Activated CD4-positive, alpha-beta memory T cell treated with anti-CD3 and anti-CD28 coated beads for 36 hours (primary cell): ENCODE measurements around the gene LSP1. TPM values are rescaled to one million over a fixed set of nuclear protein-coding genes. Genes with fewer than 3 reads are reported as not detected.
"Not testable (repeated sequence)": the region's sequence is repeated elsewhere in the genome, so short reads cannot be mapped to it uniquely, and the experiment has no call there.

ENCODE experiments used
- CTCF ChIA-PET: fragments of 350-600 bp; sonication (Branson Sonifier 250); formaldehyde crosslinking; loops from one replicate; lab custom pipeline; 2021; ENCODE audit warnings: antibody characterized with exemption, inconsistent platforms; lab: Charles Lee
- POLR2A ChIA-PET: fragments of 350-600 bp; sonication (Branson Sonifier 250); formaldehyde crosslinking; loops from one replicate; lab custom pipeline; 2021; ENCODE audit warnings: antibody characterized with exemption; lab: Charles Lee
- DNase-seq: peaks from one replicate; pipeline ENCODE4 v3.0.0-alpha.2; 2020
- H3K27ac Mint-ChIP-seq: one replicate; pipeline ENCODE4 v1.8.0; 2021; ENCODE audit warnings: mixed read lengths
- H3K27me3 Mint-ChIP-seq: one replicate; pipeline ENCODE4 v1.8.0; 2021; ENCODE audit warnings: mixed read lengths
- H3K36me3 Mint-ChIP-seq: one replicate; pipeline ENCODE4 v1.8.0; 2021; ENCODE audit warnings: mixed read lengths
- H3K4me1 Mint-ChIP-seq: one replicate; pipeline ENCODE4 v1.8.0; 2021; ENCODE audit warnings: low read depth, mixed read lengths
- H3K4me3 Mint-ChIP-seq: one replicate; pipeline ENCODE4 v1.8.0; 2021; ENCODE audit warnings: mild to moderate bottlenecking, mixed read lengths
- H3K9me3 Mint-ChIP-seq: one replicate; pipeline ENCODE4 v1.8.0; 2021; ENCODE audit warnings: mixed read lengths
- intact Hi-C: fragments of 100-400 bp; cut with micrococcal nuclease; formaldehyde crosslinking; loops from one replicate; pipeline ENCODE4 v1.15.1; 2023
- total RNA-seq, 2 experiments: library from RNA; stranded (reverse); gene quantifications; one replicate each; pipeline ENCODE4 v1.2.3, GENCODE V29; 2021

Gene LSP1
- total RNA-seq, 2 experiments from 2014 or later: 179 to 181 TPM

DNA sequence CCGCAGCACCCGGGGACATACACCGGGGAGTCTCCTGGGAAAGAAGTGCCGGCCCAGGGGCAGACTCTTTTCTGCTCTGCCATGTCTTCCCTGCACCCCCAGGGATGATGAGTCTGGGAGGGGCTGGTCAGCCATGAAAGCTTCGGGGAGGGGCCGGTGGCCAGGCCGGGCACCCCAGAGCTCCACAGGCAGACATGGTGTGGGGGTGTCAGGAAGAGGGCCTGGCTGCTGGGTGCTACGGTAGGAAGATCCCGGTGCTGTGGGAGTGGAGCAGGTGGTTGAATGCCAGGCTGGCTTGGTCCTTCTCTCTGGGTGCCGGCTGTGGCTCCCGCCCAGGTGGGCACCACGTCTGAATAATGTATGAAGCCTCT, 17.4 kb downstream of the LSP1 start:
- ChIA-PET CTCF (interaction anchor here (1.4 to 3.1 kb wide), 3 partner anchors 12 to 176 kb away, joined by 3 to 18 read pairs (median 7); no protein-coding TSS in a partner anchor), POLR2A (interaction anchor here (2.8 kb wide), 1 partner anchor 16 kb away, joined by 13 read pairs; no protein-coding TSS in a partner anchor)
- intact Hi-C loops: no loop called here
- no peak for DNase-seq
- Mint-ChIP-seq H3K27ac (no peak overlapping the region), H3K27me3 (no peaks in the 10 kb centered on the region), H3K36me3 (peaks cover 2% of the 10 kb centered on the region), H3K4me3 (no peak overlapping the region), H3K9me3 (no peaks in the 10 kb centered on the region), H3K4me1 (peaks cover 53% of the 10 kb centered on the region)

DNA sequence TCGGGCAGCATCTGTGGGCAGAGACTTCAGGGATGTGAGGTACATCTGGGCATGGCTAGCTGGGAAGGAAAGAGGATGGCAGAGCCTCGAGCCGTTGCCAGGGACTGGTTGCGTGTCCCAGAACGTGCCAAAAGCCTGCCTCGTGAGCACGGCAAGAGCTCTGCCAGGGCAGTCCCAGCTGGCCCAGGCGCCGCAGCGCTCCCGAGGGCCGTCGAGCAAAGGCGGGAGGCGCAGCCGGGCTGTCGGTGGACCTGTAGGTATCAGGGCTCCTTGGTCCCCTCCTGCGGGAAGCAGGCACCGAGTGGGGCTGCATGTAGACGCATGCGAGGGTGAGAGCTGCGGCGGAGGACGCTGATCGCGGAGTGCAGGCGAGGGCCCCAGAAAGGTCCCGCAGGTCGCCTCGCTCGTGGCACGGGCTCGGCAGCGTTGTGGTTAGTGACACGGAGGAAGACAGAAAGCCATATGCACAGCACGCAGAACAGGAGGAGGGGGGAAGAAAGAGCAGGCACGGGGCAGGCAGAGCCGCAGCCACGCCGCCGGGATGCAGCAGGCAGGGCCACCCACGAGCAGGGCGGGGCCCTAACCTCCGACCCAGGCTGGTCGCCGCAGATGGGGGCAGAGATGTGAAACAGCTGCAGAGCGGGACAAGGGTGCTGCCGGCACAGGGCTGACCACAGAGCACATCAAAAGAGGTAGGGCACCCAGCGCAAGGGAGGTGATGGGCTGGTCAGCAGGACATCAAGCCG, 18.0 kb downstream of the LSP1 start:
- ChIA-PET POLR2A (interaction anchor here (2.8 kb wide), 1 partner anchor 16 kb away, joined by 13 read pairs; no protein-coding TSS in a partner anchor), CTCF (interaction anchor here (0.8 to 3.1 kb wide), 3 partner anchors 12 to 218 kb away, joined by 4 to 18 read pairs (median 7); no protein-coding TSS in a partner anchor)
- Mint-ChIP-seq H3K4me1 (peaks cover 50% of the 10 kb centered on the region), H3K36me3 (no peaks in the 10 kb centered on the region), H3K27me3 (no peaks in the 10 kb centered on the region), H3K9me3 (no peaks in the 10 kb centered on the region), H3K27ac (no peak overlapping the region), H3K4me3 (peak overlapping the region; percentile 13)
- DNase-seq: peak; percentile 51
- intact Hi-C loops: loop anchor here (1.0 kb wide), 1 partner anchor 17 kb away; no protein-coding TSS in a partner anchor

DNA sequence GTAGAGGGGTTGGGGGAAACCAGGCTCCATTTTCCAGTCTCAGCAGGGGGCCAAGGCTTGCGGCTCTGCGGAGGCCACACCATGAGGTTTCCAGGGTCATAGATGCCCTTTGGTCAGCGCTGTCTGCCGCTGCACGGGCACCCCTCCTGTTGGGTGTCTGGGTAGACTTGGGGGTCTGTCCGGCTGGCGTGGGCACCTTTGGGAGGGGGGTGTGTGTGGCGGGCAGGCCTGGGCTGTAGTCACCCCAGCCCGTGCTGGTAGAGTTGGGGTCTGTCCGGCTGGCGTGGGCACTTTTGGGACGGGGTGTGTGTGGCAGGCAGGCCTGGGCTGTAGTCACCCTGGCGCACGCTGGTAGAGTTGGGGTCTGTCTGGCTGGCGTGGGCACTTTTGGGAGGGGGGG, 18.6 kb downstream of the LSP1 start:
- POLR2A ChIA-PET: no interaction called here
- Mint-ChIP-seq H3K4me3 (no peak overlapping the region), H3K27me3 (no peaks in the 10 kb centered on the region), H3K36me3 (no peaks in the 10 kb centered on the region), H3K9me3 (no peaks in the 10 kb centered on the region), H3K27ac (no peak overlapping the region), H3K4me1 (peaks cover 50% of the 10 kb centered on the region)
- no peak for DNase-seq
- intact Hi-C loops: loop anchor here (1.0 kb wide), 1 partner anchor 17 kb away; no protein-coding TSS in a partner anchor
- CTCF ChIA-PET: interaction anchor here (0.8 to 3.1 kb wide), 2 partner anchors 11 to 219 kb away, joined by 4 to 18 read pairs; no protein-coding TSS in a partner anchor

DNA sequence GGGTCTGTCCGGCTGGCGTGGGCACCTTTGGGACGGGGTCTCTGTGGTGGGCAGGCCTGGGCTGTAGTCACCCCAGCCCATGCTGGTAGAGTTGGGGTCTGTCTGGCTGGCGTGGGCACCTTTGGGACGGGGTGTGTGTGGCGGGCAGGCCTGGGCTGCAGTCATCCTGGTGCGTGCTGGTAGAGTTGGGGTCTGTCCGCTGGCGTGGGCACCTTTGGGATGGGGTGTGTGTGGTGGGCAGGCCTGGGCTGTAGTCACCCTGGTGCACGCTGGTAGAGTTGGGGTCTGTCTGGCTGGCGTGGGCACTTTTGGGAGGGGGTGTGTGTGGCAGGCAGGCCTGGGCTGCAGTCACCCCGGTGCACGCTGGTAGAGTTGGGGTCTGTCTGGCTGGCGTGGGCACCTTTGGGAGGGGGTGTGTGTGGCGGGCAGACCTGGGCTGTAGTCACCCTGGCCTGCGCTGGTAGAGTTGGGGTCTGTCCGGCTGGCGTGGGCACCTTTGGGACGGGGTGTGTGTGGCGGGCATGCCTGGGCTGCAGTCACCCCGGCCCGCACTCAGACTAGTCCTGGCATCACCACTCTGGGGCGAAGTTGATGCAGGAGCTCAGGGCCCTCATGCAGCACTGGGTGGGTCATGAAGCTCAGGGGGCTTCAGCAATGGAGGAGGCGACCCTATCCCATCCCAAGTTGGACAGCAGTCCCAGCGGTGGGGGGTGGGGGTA, 19.5 kb downstream of the LSP1 start:
- H3K27ac Mint-ChIP-seq: peak overlapping the region; percentile 8
- H3K9me3 Mint-ChIP-seq: no peaks in the 10 kb centered on the region
- intact Hi-C loops: no loop called here
- POLR2A ChIA-PET: no interaction called here
- H3K36me3 Mint-ChIP-seq: no peaks in the 10 kb centered on the region
- peaks cover 45% of the 10 kb centered on the region for H3K4me1 Mint-ChIP-seq
- no peaks in the 10 kb centered on the region for H3K27me3 Mint-ChIP-seq
- no peak overlapping the region for H3K4me3 Mint-ChIP-seq
- DNase-seq: no peak
- CTCF ChIA-PET: interaction anchor here (0.7 to 1.2 kb wide), 2 partner anchors 10 to 40 kb away, joined by 3 to 4 read pairs; no protein-coding TSS in a partner anchor

DNA sequence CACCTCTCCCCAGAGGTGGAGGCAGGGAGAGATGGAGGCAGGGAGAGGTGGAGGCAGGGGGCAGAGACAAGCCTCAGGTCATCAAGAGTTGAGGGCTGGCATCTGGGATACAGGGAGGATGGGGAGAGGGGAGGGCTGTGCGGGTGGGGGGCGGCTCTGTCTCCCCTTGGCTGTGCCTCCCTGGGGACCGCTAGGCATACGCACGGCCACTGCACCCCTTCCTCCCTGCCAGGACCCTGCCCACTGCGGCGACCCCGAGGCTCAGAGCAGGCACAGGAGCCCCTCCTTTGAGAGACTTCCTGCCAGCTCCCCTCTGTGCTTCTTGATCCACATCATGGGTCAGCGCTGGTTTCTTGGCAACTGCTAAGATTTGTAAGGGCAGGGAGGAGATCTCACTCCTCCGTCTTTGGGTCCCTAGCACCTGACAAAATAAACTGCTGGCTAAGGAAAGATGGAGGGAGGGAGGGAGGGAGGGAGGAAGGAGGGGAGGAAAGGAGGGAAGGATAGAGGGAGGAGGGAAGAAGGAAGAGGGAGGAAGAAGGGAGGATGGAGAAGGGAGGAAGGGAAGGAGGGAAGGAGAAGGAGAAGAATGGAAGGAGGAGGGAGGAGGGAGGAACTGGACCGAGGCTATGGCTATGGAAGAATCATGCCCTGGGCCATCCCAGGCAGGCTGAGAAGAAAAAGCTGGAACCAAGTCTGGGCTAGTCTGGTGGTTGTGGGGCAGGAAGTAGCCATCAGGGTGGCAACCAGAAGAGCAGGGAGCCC, 20.3 kb downstream of the LSP1 start:
- CTCF ChIA-PET: interaction anchor here (0.7 to 1.2 kb wide), 2 partner anchors 9 to 40 kb away, joined by 3 to 4 read pairs; no protein-coding TSS in a partner anchor
- Mint-ChIP-seq H3K4me3 (no peak overlapping the region), H3K27me3 (no peaks in the 10 kb centered on the region), H3K9me3 (no peaks in the 10 kb centered on the region), H3K4me1 (peaks cover 40% of the 10 kb centered on the region), H3K27ac (no peak overlapping the region), H3K36me3 (no peaks in the 10 kb centered on the region)
- intact Hi-C loops: no loop called here
- DNase-seq: no peak
- POLR2A ChIA-PET: no interaction called here

DNA sequence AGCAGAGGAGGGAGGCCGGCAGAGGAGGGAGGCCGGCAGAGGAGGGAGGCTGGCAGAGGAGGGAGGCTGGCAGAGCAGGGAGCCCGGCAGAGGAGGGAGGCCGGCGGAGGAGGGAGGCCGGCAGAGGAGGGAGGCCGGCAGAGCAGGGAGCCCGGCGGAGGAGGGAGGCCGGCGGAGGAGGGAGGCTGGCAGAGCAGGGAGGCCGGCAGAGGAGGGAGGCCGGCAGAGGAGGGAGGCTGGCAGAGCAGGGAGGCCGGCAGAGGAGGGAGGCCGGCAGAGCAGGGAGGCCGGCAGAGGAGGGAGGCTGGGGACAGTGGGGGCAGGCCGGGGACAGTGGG, 20.9 kb downstream of the LSP1 start:
- H3K4me1 Mint-ChIP-seq: peaks cover 38% of the 10 kb centered on the region
- DNase-seq, H3K4me3 Mint-ChIP-seq, intact Hi-C loops, H3K27ac Mint-ChIP-seq, H3K36me3 Mint-ChIP-seq, H3K9me3 Mint-ChIP-seq, H3K27me3 Mint-ChIP-seq, CTCF ChIA-PET, POLR2A ChIA-PET: not testable (repeated sequence)

DNA sequence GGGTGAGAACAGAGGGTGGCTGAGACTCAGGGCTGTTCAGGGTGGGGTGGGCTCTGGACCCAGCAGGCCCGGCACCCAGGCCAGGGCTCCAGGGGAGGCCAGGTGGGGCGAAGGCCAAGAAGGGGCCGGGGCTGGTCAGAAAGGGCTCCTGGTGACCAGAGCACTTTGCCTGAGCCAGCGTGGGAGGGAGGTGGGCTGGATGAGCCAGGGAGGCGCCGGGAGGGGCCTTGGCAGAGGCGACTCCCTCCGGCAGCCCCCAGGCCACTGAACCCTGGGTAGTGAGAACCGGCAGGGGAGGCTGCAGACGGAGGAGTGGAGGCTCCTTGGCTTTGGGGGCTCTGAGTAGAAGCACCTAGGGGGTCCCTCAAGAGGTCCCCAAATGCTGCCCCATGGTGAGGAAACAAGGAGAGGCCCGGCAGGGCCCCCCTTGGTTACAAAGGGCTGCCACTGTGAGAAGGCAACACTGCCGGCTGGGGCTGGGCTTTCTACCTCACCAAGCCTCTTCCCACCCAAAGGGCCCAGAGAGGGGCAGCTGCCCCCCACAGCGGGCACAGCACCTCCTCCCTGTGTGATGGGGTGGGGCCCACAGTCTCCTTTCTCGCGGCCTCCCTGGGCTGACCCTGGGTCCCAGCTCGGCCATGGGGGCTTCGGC, 21.7 kb downstream of the LSP1 start:
- H3K27ac Mint-ChIP-seq, intact Hi-C loops, H3K4me3 Mint-ChIP-seq, H3K27me3 Mint-ChIP-seq, DNase-seq, POLR2A ChIA-PET, H3K9me3 Mint-ChIP-seq, H3K36me3 Mint-ChIP-seq: not testable (repeated sequence)
- H3K4me1 Mint-ChIP-seq: peaks cover 30% of the 10 kb centered on the region
- CTCF ChIA-PET: interaction anchor here (0.6 to 2.6 kb wide), 2 partner anchors 21 to 222 kb away, joined by 3 to 7 read pairs; partner anchors contain the start of gene LSP1

DNA sequence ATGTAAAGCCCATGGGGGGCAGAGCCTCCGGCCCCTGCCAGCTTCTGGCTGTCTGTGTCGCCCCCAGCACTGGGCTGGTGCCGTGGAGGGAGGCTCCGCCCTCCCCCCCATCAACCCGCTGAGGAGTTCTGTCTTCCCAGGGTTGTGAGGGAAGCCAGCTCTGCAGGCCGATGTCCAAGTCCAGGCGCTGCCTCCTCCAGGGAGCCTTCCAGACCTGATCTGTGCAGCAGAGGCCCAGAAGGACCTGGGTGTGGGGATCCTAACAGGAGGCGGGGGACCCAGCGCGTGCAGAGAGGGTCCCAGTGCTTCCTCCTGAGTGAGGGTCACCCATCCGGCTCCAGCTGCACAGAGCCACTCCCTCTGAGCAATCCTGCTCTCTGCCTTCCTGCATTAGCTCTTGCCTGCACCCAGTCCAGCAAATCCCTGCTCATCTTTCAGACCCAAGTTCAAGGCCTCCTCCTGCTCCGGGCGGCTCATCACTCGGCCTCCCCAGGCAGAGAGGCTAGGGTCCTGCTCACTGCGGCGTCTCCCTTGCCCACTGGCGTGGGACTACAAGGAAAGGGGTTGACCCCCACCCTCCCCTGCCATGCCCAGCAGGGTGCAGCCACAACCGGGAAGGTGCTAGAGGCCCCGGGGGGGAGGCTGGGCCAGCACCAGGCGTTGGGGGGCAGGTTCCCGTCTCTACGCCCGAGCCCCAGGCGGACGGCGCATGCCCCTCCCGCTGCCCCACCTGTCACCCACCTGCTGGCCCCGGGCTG, 22.4 kb downstream of the LSP1 start:
- no peak overlapping the region for H3K27ac Mint-ChIP-seq
- ChIA-PET CTCF (interaction anchor here (0.6 to 2.6 kb wide), 3 partner anchors 22 to 275 kb away, joined by 3 to 7 read pairs (median 4); partner anchors contain the start of gene LSP1), POLR2A (no interaction called here)
- intact Hi-C loops: no loop called here
- no peak for DNase-seq
- H3K27me3 Mint-ChIP-seq: no peaks in the 10 kb centered on the region
- no peak overlapping the region for H3K4me3 Mint-ChIP-seq
- H3K9me3 Mint-ChIP-seq: no peaks in the 10 kb centered on the region
- H3K4me1 Mint-ChIP-seq: peaks cover 23% of the 10 kb centered on the region
- no peaks in the 10 kb centered on the region for H3K36me3 Mint-ChIP-seq

DNA sequence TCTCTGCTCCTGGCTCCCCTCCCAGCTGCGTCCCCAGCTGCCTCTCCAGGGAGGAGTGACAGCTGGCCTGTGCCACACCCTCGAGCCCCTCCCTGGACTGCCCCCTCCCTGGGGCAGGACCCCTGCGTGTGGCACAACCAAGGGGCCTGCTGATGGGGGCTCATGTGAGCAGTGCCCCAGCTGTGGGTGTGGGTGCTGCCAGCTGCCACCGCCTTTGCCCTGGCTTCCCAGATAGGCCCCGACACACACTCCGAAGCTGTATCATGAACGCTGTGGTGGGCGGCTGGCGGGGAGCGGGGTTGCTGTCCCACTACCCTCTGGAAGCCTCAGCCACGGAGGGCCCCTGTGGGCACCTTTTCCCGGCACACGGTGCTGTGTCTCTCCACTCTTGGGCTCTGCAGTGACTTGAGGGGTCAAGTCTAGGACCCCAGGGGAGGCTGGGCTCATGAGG, 23.0 kb downstream of the LSP1 start:
- POLR2A ChIA-PET: interaction anchor here (1.0 kb wide), 1 partner anchor 21 kb away, joined by 3 read pairs; no protein-coding TSS in a partner anchor
- intact Hi-C loops, H3K27me3 Mint-ChIP-seq, DNase-seq, H3K9me3 Mint-ChIP-seq, H3K36me3 Mint-ChIP-seq, H3K27ac Mint-ChIP-seq, H3K4me3 Mint-ChIP-seq: not testable (repeated sequence)
- CTCF ChIA-PET: interaction anchor here (0.6 to 2.6 kb wide), 8 partner anchors 13 to 275 kb away, joined by 3 to 7 read pairs (median 4); partner anchors contain the start of gene LSP1
- H3K4me1 Mint-ChIP-seq: peaks cover 17% of the 10 kb centered on the region

DNA sequence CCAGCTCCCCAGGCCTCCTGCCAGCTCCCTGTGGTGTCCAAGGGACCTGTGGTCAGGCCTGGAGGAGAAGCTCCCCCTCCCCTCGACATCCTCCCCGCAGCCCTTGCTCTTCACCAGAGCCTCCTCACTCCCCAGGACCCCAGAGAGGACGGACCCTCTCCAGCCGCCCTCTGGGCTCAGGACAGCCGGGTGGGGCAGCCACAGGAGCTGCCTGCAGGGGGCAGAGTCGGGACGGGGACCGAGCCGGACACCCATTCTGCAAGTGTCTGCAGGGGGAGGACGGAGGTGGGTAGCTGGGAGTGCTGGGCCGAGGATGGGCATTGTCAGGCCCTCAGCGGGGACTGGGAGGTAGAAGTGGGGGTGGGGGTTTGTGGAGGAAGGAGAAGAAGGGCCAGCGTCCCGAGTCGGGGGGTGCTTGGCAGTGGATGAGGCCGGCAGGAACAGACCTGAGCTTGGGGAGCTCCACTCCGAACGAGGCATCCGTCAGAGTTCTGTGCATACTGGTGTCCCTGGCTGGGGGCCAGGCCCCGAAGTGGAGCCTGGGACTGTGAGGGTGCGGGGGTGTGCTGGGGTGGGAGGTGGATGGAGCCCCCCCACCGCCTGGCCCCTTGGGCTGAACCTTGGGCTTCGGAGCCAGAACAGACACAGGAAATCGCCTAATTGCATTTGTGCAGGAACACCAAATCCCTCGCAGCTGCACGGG, 23.6 kb downstream of the LSP1 start:
- Mint-ChIP-seq H3K4me1 (peaks cover 13% of the 10 kb centered on the region), H3K36me3 (no peaks in the 10 kb centered on the region), H3K9me3 (no peaks in the 10 kb centered on the region), H3K4me3 (no peak overlapping the region), H3K27me3 (no peaks in the 10 kb centered on the region), H3K27ac (no peak overlapping the region)
- intact Hi-C loops: no loop called here
- ChIA-PET CTCF (interaction anchor here (0.6 to 2.6 kb wide), 10 partner anchors 12 to 275 kb away, joined by 3 to 7 read pairs (median 4); partner anchors contain the start of gene LSP1), POLR2A (interaction anchor here (1.0 kb wide), 1 partner anchor 22 kb away, joined by 3 read pairs; no protein-coding TSS in a partner anchor)
- DNase-seq: no peak
